WTC11 (cell line): Measurements from ENCODE around the gene FRK. TPM values are rescaled to one million over a fixed set of nuclear protein-coding genes. Genes with fewer than 3 reads are reported as not detected.

Experiments
- ATAC-seq: fragments of 200-7000 bp; cut with Tn5 transposase; 2 replicates; pipeline ENCODE4 v1.10.0; 2021; ENCODE audit warnings: mild to moderate bottlenecking, moderate library complexity
- CTCF ChIA-PET: fragments of 300-600 bp; sonication (Branson Sonifier 250); formaldehyde crosslinking; loops from one replicate; lab custom pipeline; 2021; ENCODE audit warnings: antibody characterized with exemption; lab: Charles Lee
- POLR2A ChIA-PET: fragments of 350-600 bp; sonication (Branson Sonifier 250); formaldehyde crosslinking; loops from one replicate; lab custom pipeline; 2021; ENCODE audit warnings: antibody characterized with exemption; lab: Charles Lee
- DNase-seq: peaks from one replicate; pipeline ENCODE4 v3.0.0; 2021; ENCODE audit warnings: low spot score
- H3K27ac Mint-ChIP-seq: 2 replicates; pipeline ENCODE4 v1.8.0; 2021; ENCODE audit warnings: mixed read lengths
- H3K27me3 Mint-ChIP-seq: 2 replicates; pipeline ENCODE4 v1.8.0; 2021; ENCODE audit warnings: low read depth, mild to moderate bottlenecking, moderate library complexity, mixed read lengths
- H3K36me3 Mint-ChIP-seq: 2 replicates; pipeline ENCODE4 v1.8.0; 2021; ENCODE audit warnings: mixed read lengths
- H3K4me1 Mint-ChIP-seq: 2 replicates; pipeline ENCODE4 v1.8.0; 2022; ENCODE audit warnings: mixed read lengths
- H3K4me3 Mint-ChIP-seq: 2 replicates; pipeline ENCODE4 v1.8.0; 2021; ENCODE audit warnings: mild to moderate bottlenecking, moderate library complexity, mixed read lengths
- H3K9me3 Mint-ChIP-seq: 2 replicates; pipeline ENCODE4 v1.8.0; 2021; ENCODE audit warnings: mixed read lengths
- AR ChIP-seq: fragments of 250-450 bp; sonication (Bioruptor Pico); IDR thresholded peaks from 2 replicates; pipeline ENCODE4 v1.9.0; 2021; ENCODE audit warnings: mild to moderate bottlenecking
- CDX4 ChIP-seq: fragments of 250-450 bp; sonication (Bioruptor Pico); IDR thresholded peaks from 2 replicates; pipeline ENCODE4 v1.9.0; 2021; ENCODE audit warnings: moderate library complexity, mild to moderate bottlenecking, inconsistent platforms, borderline replicate concordance
- E2F5 ChIP-seq: sonication (generic); formaldehyde crosslinking; IDR thresholded peaks from 2 replicates; pipeline ENCODE4 v1.8.1; 2022; ENCODE audit warnings: mild to moderate bottlenecking, moderate library complexity, missing genetic modification reagents
- FOXK1 ChIP-seq: sonication (generic); formaldehyde crosslinking; IDR thresholded peaks from 2 replicates; pipeline ENCODE4 v1.8.0; 2022; ENCODE audit warnings: mild to moderate bottlenecking, moderate library complexity, missing genetic modification reagents
- FOXP1 ChIP-seq: sonication (generic); formaldehyde crosslinking; IDR thresholded peaks from 2 replicates; pipeline ENCODE4 v1.8.0; 2022; ENCODE audit warnings: missing genetic modification reagents, mild to moderate bottlenecking, moderate library complexity, borderline replicate concordance
- MYBL2 ChIP-seq: sonication (generic); formaldehyde crosslinking; IDR thresholded peaks from 2 replicates; pipeline ENCODE4 v1.8.1; 2023; ENCODE audit warnings: mild to moderate bottlenecking, moderate library complexity, missing genetic modification reagents
- NR1H2 ChIP-seq: sonication (generic); formaldehyde crosslinking; IDR thresholded peaks from 2 replicates; pipeline ENCODE4 v1.9.0; 2021; ENCODE audit warnings: mild to moderate bottlenecking, moderate library complexity, missing genetic modification reagents
- OVOL2 ChIP-seq: fragments of 250-450 bp; sonication (Bioruptor Pico); IDR thresholded peaks from 2 replicates; pipeline ENCODE4 v1.9.0; 2021; ENCODE audit warnings: mild to moderate bottlenecking, borderline replicate concordance
- PRDM15 ChIP-seq: sonication (generic); formaldehyde crosslinking; IDR thresholded peaks from 2 replicates; pipeline ENCODE4 v1.8.0; 2022; ENCODE audit warnings: missing genetic modification reagents
- SOX15 ChIP-seq: fragments of 250-450 bp; sonication (Bioruptor Pico); IDR thresholded peaks from 2 replicates; pipeline ENCODE4 v1.9.0; 2021; ENCODE audit warnings: mild to moderate bottlenecking
- SP1 ChIP-seq: sonication (generic); formaldehyde crosslinking; conservative IDR thresholded peaks from 2 replicates; pipeline ENCODE4 v1.8.1; 2022; ENCODE audit warnings: missing genetic modification reagents
- TEAD1 ChIP-seq: sonication (generic); formaldehyde crosslinking; IDR thresholded peaks from 2 replicates; pipeline ENCODE4 v1.8.0; 2022; ENCODE audit warnings: mild to moderate bottlenecking, missing genetic modification reagents
- USF2 ChIP-seq: sonication (generic); formaldehyde crosslinking; IDR thresholded peaks from 2 replicates; pipeline ENCODE4 v1.8.1; 2023; ENCODE audit warnings: mild to moderate bottlenecking, missing genetic modification reagents, moderate library complexity
- ZMAT4 ChIP-seq: fragments of 250-450 bp; sonication (Bioruptor Pico); IDR thresholded peaks from 2 replicates; pipeline ENCODE4 v1.9.0; 2021; ENCODE audit warnings: mild to moderate bottlenecking
- ZNF121 ChIP-seq: sonication (generic); formaldehyde crosslinking; IDR thresholded peaks from 2 replicates; pipeline ENCODE4 v1.8.0; 2023; ENCODE audit warnings: missing genetic modification reagents
- ZNF396 ChIP-seq: fragments of 250-450 bp; sonication (Bioruptor Pico); IDR thresholded peaks from 2 replicates; pipeline ENCODE4 v1.8.0; 2021; ENCODE audit warnings: mild to moderate bottlenecking, moderate library complexity, borderline replicate concordance
- ZNF532 ChIP-seq: fragments of 250-450 bp; sonication (Bioruptor Pico); IDR thresholded peaks from 2 replicates; pipeline ENCODE4 v1.9.0; 2021; ENCODE audit warnings: mild to moderate bottlenecking, borderline replicate concordance
- total RNA-seq: library from RNA; stranded (reverse); gene quantifications from 3 replicates; pipeline ENCODE4 v1.2.3, GENCODE V29; 2021

The FRK gene
- total RNA-seq, 1 experiment from 2014 or later, result 0.13 TPM

GRCh38 chr6:116066789-116067188 lies 6.1 kb upstream of the FRK start:
- no peak overlapping the region for H3K27ac Mint-ChIP-seq
- ATAC-seq (no peak), DNase-seq (no peak)
- TF ChIP-seq ZNF532 (CRISPR knock-in tag) (no peak), ZMAT4 (CRISPR knock-in tag) (no peak), PRDM15 (CRISPR knock-in tag) (no peak), MYBL2 (CRISPR knock-in tag) (no peak), ZNF121 (CRISPR knock-in tag) (no peak), TEAD1 (CRISPR knock-in tag) (no peak), ZNF396 (CRISPR knock-in tag) (no peak), NR1H2 (CRISPR knock-in tag) (no peak), FOXP1 (CRISPR knock-in tag) (no peak), USF2 (no peak)
- TF ChIP-seq, all 79 proteins: peak for 0
- Mint-ChIP-seq H3K9me3 (no peaks in the 10 kb centered on the region), H3K27me3 (no peaks in the 10 kb centered on the region), H3K4me3 (no peak overlapping the region), H3K36me3 (no peaks in the 10 kb centered on the region), H3K4me1 (peaks cover 11% of the 10 kb centered on the region)
- ChIA-PET CTCF (no interaction called here), POLR2A (no interaction called here)

- ChIA-PET POLR2A (no interaction called here), CTCF (no interaction called here)
- H3K27me3 Mint-ChIP-seq, result no peaks in the 10 kb centered on the region; the same call in 1 of the 2 replicates
- ATAC-seq (no peak), DNase-seq (no peak)
- H3K36me3 Mint-ChIP-seq, result no peaks in the 10 kb centered on the region
- H3K4me1 Mint-ChIP-seq, result peaks cover 19% of the 10 kb centered on the region
- no peak overlapping the region for H3K4me3 Mint-ChIP-seq
- H3K9me3 Mint-ChIP-seq, result no peaks in the 10 kb centered on the region
- TF ChIP-seq AR (CRISPR knock-in tag), result no peak
- TF ChIP-seq SP1 (CRISPR knock-in tag), result no peak
- TF ChIP-seq E2F5 (CRISPR knock-in tag), result no peak
- no peak for TF ChIP-seq CDX4 (CRISPR knock-in tag)
- no peak for TF ChIP-seq OVOL2 (CRISPR knock-in tag)
- TF ChIP-seq FOXK1 (CRISPR knock-in tag), result no peak
- TF ChIP-seq SOX15, result no peak
- TF ChIP-seq USF2, result no peak
- H3K27ac Mint-ChIP-seq, result peak overlapping the region; percentile 16; the same call in 1 of the 2 replicates
These were observed 4.0 kb upstream of the FRK start for GRCh38 chr6:116064666-116065065.
